Thyroid gland (tissue), 4 donors: Measurements from ENCODE around the gene ROCK1.

ENCODE experiments used
- POLR2A ChIP-seq, 2 donors: fragments of 450-650 bp; IDR thresholded peaks; one replicate each; pipeline ENCODE4 v1.6.1; 2017; ENCODE audit warnings: antibody characterized with exemption in 2 of 2, mild to moderate bottlenecking in 2 of 2, moderate library complexity in 1 of 2
- TF ChIP-seq, protein P1 (sequence below), 6 experiments: fragments of 200-600 bp in 3 of 6; fragments of 450-650 bp in 3 of 6; sonication (generic) in 3 of 6; IDR thresholded peaks; one replicate each; pipeline ENCODE4 v1.5.1; 2016 to 2019; ENCODE audit warnings: antibody characterized with exemption in 6 of 6, mild to moderate bottlenecking in 2 of 6, inconsistent platforms in 1 of 6, moderate library complexity in 1 of 6

DNA sequence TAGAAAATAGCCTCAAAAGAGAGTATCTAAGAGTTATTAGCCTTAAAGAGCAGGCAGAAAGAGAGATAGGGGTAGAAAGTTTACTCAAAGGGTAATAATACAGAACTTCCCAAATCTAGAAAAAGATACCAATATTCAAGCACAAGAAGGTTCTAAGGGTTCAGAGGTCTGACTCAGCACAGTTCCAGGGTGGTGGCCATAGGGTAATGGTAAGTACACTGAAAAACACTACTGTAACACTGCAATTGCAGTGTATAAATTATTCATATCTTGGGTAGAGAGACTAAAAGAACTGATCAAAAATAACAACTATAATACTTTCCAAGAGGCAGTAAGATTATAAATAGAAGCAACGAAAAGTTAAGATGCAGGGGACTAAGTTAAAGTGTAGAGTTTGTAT lies 115.2 kb downstream of the ROCK1 start:
- TF ChIP-seq, protein P1, sequence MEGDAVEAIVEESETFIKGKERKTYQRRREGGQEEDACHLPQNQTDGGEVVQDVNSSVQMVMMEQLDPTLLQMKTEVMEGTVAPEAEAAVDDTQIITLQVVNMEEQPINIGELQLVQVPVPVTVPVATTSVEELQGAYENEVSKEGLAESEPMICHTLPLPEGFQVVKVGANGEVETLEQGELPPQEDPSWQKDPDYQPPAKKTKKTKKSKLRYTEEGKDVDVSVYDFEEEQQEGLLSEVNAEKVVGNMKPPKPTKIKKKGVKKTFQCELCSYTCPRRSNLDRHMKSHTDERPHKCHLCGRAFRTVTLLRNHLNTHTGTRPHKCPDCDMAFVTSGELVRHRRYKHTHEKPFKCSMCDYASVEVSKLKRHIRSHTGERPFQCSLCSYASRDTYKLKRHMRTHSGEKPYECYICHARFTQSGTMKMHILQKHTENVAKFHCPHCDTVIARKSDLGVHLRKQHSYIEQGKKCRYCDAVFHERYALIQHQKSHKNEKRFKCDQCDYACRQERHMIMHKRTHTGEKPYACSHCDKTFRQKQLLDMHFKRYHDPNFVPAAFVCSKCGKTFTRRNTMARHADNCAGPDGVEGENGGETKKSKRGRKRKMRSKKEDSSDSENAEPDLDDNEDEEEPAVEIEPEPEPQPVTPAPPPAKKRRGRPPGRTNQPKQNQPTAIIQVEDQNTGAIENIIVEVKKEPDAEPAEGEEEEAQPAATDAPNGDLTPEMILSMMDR (IDR thresholded peaks at IDR 0.05), result no peak
- TF ChIP-seq POLR2A (IDR thresholded peaks at IDR 0.05), result no peak
